ENCODE measurements around the gene ACE. TPM values are rescaled to one million over a fixed set of nuclear protein-coding genes. Genes with fewer than 3 reads are reported as not detected.
A peak's percentile ranks its signal among the peaks of the same experiment; 100 is the strongest.

Gene ACE
- total RNA-seq, 1 experiment from 2014 or later, result 7.8 TPM

GRCh38 chr17:63531022-63531965, 54.4 kb downstream of the ACE start (continued):
- TF ChIP-seq, protein P1, sequence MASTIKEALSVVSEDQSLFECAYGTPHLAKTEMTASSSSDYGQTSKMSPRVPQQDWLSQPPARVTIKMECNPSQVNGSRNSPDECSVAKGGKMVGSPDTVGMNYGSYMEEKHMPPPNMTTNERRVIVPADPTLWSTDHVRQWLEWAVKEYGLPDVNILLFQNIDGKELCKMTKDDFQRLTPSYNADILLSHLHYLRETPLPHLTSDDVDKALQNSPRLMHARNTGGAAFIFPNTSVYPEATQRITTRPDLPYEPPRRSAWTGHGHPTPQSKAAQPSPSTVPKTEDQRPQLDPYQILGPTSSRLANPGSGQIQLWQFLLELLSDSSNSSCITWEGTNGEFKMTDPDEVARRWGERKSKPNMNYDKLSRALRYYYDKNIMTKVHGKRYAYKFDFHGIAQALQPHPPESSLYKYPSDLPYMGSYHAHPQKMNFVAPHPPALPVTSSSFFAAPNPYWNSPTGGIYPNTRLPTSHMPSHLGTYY (CRISPR knock-in tag; IDR thresholded peaks at IDR 0.05), result no peak

- peak; percentile 35 for ATAC-seq
- no peaks in the 10 kb centered on the region for H3K36me3 Mint-ChIP-seq
These were observed 56.7 kb downstream of the ACE start for GRCh38 chr17:63533433-63534077.

DNA sequence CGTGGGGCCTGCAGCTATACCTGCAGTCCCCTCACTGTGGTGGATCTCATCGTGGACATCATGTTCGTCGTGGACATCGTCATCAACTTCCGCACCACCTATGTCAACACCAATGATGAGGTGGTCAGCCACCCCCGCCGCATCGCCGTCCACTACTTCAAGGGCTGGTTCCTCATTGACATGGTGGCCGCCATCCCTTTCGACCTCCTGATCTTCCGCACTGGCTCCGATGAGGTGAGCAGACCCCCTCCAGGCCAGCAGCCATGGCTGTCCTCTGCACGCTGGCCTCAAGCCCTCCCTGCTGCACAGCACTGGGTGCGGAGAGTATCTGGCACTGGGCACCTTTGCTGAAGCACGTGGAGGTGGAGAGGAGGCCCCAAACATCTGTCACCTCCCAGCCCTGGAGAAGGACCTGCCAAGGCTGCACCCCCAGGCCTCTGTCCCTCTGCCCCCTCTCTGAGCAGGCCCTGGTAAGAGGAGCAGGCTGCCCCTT, 57.3 kb downstream of the ACE start:
- H3K36me3 Mint-ChIP-seq, result no peaks in the 10 kb centered on the region
- H3K4me1 Mint-ChIP-seq, result peaks cover 18% of the 10 kb centered on the region
- POLR2A ChIA-PET, result no interaction called here
- no peak overlapping the region for H3K27ac Mint-ChIP-seq
- no peak for ATAC-seq
- TF ChIP-seq JUN (CRISPR knock-in tag; IDR thresholded peaks at IDR 0.05), result no peak
- no peak for TF ChIP-seq ZNF512 (CRISPR knock-in tag; IDR thresholded peaks at IDR 0.05; ENCODE audit: borderline replicate concordance)
- TF ChIP-seq GTF2I (CRISPR knock-in tag; conservative IDR thresholded peaks at IDR 0.05), result no peak
- TF ChIP-seq ELF4 (CRISPR knock-in tag; IDR thresholded peaks at IDR 0.05; ENCODE audit: low read depth), result no peak
- TF ChIP-seq EMX1 (CRISPR knock-in tag; IDR thresholded peaks at IDR 0.05), result no peak
- no peak for TF ChIP-seq NR1H2 (CRISPR knock-in tag; IDR thresholded peaks at IDR 0.05)
- no peak for TF ChIP-seq ATF3 (CRISPR knock-in tag; conservative IDR thresholded peaks at IDR 0.05)
- no peak for TF ChIP-seq ZNF138 (CRISPR knock-in tag; conservative IDR thresholded peaks at IDR 0.05)
- H3K27me3 Mint-ChIP-seq (ENCODE audit: low read depth), result peaks cover 11% of the 10 kb centered on the region
- H3K4me3 Mint-ChIP-seq, result no peak overlapping the region
- H3K9me3 Mint-ChIP-seq, result no peaks in the 10 kb centered on the region
- DNase-seq (ENCODE audit: low spot score), result no peak
- CTCF ChIA-PET, result interaction anchor here (0.6 kb wide), 1 partner anchor 39 kb away, joined by 3 read pairs; no protein-coding TSS in a partner anchor

More at GRCh38 chr17:63533433-63534077, 56.7 kb downstream of the ACE start:
- no peak for TF ChIP-seq MXD4 (CRISPR knock-in tag; IDR thresholded peaks at IDR 0.05; ENCODE audit: borderline replicate concordance)
- TF ChIP-seq ZNF281 (CRISPR knock-in tag; IDR thresholded peaks at IDR 0.05), result no peak
- no peak for TF ChIP-seq NFYB (CRISPR knock-in tag; conservative IDR thresholded peaks at IDR 0.05; ENCODE audit: low read depth)
- TF ChIP-seq, protein P2, sequence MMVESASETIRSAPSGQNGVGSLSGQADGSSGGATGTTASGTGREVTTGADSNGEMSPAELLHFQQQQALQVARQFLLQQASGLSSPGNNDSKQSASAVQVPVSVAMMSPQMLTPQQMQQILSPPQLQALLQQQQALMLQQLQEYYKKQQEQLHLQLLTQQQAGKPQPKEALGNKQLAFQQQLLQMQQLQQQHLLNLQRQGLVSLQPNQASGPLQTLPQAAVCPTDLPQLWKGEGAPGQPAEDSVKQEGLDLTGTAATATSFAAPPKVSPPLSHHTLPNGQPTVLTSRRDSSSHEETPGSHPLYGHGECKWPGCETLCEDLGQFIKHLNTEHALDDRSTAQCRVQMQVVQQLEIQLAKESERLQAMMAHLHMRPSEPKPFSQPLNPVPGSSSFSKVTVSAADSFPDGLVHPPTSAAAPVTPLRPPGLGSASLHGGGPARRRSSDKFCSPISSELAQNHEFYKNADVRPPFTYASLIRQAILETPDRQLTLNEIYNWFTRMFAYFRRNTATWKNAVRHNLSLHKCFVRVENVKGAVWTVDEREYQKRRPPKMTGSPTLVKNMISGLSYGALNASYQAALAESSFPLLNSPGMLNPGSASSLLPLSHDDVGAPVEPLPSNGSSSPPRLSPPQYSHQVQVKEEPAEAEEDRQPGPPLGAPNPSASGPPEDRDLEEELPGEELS (CRISPR knock-in tag; IDR thresholded peaks at IDR 0.05), result no peak
- Mint-ChIP-seq H3K4me3 (no peak overlapping the region), H3K9me3 (no peaks in the 10 kb centered on the region), H3K27ac (no peak overlapping the region), H3K4me1 (peaks cover 18% of the 10 kb centered on the region), H3K27me3 (ENCODE audit: low read depth) (peaks cover 6% of the 10 kb centered on the region)
- no peak for DNase-seq (ENCODE audit: low spot score)
- ChIA-PET CTCF (no interaction called here), POLR2A (no interaction called here)
